Smooth muscle cell (in vitro differentiated cells): ENCODE data around the gene TRPM5. TPM values are rescaled to one million over a fixed set of nuclear protein-coding genes. Genes with fewer than 3 reads are reported as not detected.

ENCODE experiments used
- DNase-seq: peaks from one replicate; lab custom pipeline; 2025; ENCODE audit not compliant: unreplicated experiment; lab: John Stamatoyannopoulos, UW
- H2AFZ ChIP-seq: fragments of 200-600 bp; sonication (generic); 2 replicates; pipeline ENCODE4 v1.6.0; 2016; ENCODE audit warnings: antibody characterized with exemption, low read depth, mild to moderate bottlenecking
- H3F3A ChIP-seq: fragments of 200-600 bp; sonication (generic); 2 replicates; pipeline ENCODE4 v1.6.0; 2017; ENCODE audit warnings: antibody characterized with exemption, low read depth
- H3K27ac ChIP-seq: fragments of 200-600 bp; sonication (generic); 2 replicates; pipeline ENCODE4 v1.5.1; 2016; ENCODE audit warnings: low read depth, mild to moderate bottlenecking
- H3K27me3 ChIP-seq: fragments of 200-600 bp; sonication (generic); 2 replicates; pipeline ENCODE4 v1.6.1; 2016; ENCODE audit warnings: low read depth, mild to moderate bottlenecking
- H3K36me3 ChIP-seq: fragments of 200-600 bp; sonication (generic); 2 replicates; pipeline ENCODE4 v1.5.1; 2016; ENCODE audit warnings: low read depth
- H3K4me1 ChIP-seq: fragments of 200-600 bp; sonication (generic); 2 replicates; pipeline ENCODE4 v1.5.1; 2016; ENCODE audit warnings: low read depth
- H3K4me2 ChIP-seq: fragments of 200-600 bp; sonication (generic); 2 replicates; pipeline ENCODE4 v1.6.0; 2016; ENCODE audit warnings: mild to moderate bottlenecking
- H3K4me3 ChIP-seq: fragments of 200-600 bp; sonication (generic); 2 replicates; pipeline ENCODE4 v1.5.1; 2016; ENCODE audit warnings: mild to moderate bottlenecking
- H3K79me2 ChIP-seq: fragments of 200-600 bp; sonication (generic); 2 replicates; pipeline ENCODE4 v1.6.0; 2016; ENCODE audit warnings: low read depth, mild to moderate bottlenecking
- H3K9ac ChIP-seq: fragments of 200-600 bp; sonication (generic); 2 replicates; pipeline ENCODE4 v1.6.0; 2016; ENCODE audit warnings: low read depth
- H3K9me3 ChIP-seq: fragments of 200-600 bp; sonication (generic); replicated peaks from 2 replicates; pipeline ENCODE4 v1.5.1; 2016; ENCODE audit warnings: low read depth
- H4K20me1 ChIP-seq: fragments of 200-600 bp; sonication (generic); 2 replicates; pipeline ENCODE4 v1.6.0; 2016; ENCODE audit warnings: low read depth
- WGBS: methylation state at CpG from one replicate; pipeline ENCODE4 v1.1.7; 2016; ENCODE audit warnings: low lambda C conversion rate; 5-methylcytosine and 5-hydroxymethylcytosine counted together
- polyA plus RNA-seq: library from polyadenylated mRNA; unstranded; fragments of >200 nt; fragmentation: Nextera tagmentation; extraction: Ambion mirVana; gene quantifications from 2 replicates; pipeline ENCODE4 v1.2.1, GENCODE V29; 2016
- total RNA-seq: library from RNA; depleted of rRNA; stranded (reverse); fragments of >200 nt; gene quantifications from 2 replicates; pipeline ENCODE4 v1.2.3, GENCODE V29; 2014
- TF ChIP-seq, protein P1 (sequence below): fragments of 200-600 bp; sonication (generic); IDR thresholded peaks from 2 replicates; pipeline ENCODE4 v1.5.1; 2017; ENCODE audit warnings: borderline replicate concordance, mild to moderate bottlenecking, antibody characterized with exemption; ENCODE audit not compliant: insufficient read depth, poor library complexity, severe bottlenecking

TRPM5 gene, protein sequence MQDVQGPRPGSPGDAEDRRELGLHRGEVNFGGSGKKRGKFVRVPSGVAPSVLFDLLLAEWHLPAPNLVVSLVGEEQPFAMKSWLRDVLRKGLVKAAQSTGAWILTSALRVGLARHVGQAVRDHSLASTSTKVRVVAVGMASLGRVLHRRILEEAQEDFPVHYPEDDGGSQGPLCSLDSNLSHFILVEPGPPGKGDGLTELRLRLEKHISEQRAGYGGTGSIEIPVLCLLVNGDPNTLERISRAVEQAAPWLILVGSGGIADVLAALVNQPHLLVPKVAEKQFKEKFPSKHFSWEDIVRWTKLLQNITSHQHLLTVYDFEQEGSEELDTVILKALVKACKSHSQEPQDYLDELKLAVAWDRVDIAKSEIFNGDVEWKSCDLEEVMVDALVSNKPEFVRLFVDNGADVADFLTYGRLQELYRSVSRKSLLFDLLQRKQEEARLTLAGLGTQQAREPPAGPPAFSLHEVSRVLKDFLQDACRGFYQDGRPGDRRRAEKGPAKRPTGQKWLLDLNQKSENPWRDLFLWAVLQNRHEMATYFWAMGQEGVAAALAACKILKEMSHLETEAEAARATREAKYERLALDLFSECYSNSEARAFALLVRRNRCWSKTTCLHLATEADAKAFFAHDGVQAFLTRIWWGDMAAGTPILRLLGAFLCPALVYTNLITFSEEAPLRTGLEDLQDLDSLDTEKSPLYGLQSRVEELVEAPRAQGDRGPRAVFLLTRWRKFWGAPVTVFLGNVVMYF (N-terminal part only)
- total RNA-seq (not detected in 2 replicates), polyA plus RNA-seq (0.06 TPM in 1 of 2 replicates, not detected in the other)

DNA sequence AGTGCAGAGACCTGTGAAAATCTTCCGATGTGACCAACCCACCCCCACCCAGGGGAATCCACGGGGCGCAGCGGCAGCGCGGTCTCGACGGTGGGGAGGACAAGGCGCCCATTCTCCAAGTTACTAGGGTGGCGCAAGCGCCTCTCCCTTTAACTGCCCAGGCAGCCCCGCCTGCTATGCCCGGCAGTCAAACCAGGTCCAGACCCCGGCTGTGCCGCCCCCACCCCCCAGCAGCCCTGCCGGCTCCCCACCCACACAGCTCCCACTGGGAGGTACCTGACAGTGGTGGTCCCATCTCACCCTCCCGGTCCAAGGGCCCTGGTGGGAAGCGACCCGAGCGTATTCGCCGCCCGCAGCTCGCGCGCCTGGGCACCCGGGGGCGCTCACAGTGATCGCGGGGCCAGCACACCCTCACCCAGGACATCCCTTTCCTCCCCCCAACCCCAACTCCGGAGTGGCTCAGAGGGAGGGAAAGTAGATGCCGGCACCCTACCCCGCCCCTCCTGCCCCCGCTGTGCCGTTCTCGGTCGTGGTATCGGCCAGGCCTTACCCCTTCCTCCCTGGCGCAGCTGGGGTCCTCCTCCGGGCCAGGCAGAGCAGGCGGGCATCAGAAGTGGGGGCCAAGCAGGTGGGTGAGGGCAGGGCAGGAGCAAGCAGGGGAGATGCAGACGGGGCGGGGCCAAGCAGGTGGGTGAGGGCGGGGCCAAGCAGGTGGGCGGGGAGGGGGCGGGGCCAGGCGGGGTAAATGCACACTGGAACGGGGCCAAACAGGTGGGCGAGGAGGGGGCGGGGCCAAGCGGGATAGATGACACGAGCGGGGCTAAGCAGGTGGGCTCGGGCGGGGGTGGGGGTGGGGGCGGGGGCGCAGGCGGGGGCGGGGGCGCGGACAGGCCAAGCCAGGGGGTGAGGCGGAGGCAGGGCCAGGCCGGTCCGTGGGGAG is at the start of gene TRPM5:
TRPM5 (minus strand) TSS at position 634 of the 940 bp plus-strand sequence. CDS start 21,478 bp downstream, outside the sequence.
- TF ChIP-seq, protein P1, sequence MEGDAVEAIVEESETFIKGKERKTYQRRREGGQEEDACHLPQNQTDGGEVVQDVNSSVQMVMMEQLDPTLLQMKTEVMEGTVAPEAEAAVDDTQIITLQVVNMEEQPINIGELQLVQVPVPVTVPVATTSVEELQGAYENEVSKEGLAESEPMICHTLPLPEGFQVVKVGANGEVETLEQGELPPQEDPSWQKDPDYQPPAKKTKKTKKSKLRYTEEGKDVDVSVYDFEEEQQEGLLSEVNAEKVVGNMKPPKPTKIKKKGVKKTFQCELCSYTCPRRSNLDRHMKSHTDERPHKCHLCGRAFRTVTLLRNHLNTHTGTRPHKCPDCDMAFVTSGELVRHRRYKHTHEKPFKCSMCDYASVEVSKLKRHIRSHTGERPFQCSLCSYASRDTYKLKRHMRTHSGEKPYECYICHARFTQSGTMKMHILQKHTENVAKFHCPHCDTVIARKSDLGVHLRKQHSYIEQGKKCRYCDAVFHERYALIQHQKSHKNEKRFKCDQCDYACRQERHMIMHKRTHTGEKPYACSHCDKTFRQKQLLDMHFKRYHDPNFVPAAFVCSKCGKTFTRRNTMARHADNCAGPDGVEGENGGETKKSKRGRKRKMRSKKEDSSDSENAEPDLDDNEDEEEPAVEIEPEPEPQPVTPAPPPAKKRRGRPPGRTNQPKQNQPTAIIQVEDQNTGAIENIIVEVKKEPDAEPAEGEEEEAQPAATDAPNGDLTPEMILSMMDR = no peak
- peaks cover 76% of the 10 kb centered on the region for H3K27me3 ChIP-seq
- no peak for DNase-seq

DNA sequence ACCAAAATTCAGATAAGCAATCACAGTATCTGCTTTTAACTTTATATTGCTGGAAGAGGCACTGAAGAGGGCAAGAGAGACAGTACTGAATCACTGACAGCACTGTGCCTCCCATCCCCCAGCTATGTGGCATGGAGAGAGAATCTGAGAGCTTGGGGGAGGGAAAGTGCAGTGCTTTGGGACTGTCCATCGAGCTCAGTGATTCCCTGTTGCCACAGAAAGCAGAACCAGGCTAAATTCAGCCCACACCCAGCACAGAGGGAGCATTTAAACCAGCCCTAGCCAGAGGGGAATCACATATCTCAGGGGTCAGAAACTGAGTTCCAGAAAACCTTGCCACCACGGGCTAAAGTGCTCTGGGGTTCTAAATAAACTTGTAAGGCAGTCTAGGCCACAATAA is 44.8 kb upstream of the TRPM5 start:
- H3K9me3 ChIP-seq = peaks cover 15% of the 10 kb centered on the region
- no peak overlapping the region for H3K4me2 ChIP-seq
- no peaks in the 10 kb centered on the region for H3K36me3 ChIP-seq
- H3K27me3 ChIP-seq = peaks cover 18% of the 10 kb centered on the region
- no peaks in the 10 kb centered on the region for H3F3A ChIP-seq
- H3K9ac ChIP-seq = no peak overlapping the region
- DNase-seq = no peak
- H3K79me2 ChIP-seq = no peaks in the 10 kb centered on the region
- TF ChIP-seq, protein P1 = no peak
- no peaks in the 10 kb centered on the region for H4K20me1 ChIP-seq
- no peaks in the 10 kb centered on the region for H3K4me1 ChIP-seq
- H2AFZ ChIP-seq = no peak overlapping the region
- no peak overlapping the region for H3K4me3 ChIP-seq
- H3K27ac ChIP-seq = no peak overlapping the region
- WGBS = 45% methylated on average over 2 of the region's 2 CpGs

More for the DNA sequence above, at the start of gene TRPM5:
- no peaks in the 10 kb centered on the region for H3F3A ChIP-seq
- WGBS = 26% methylated on average over 25 of the region's 64 CpGs
- no peak within 1 kb of the TSS for H3K27ac ChIP-seq
- no peaks in the 10 kb centered on the region for H3K9me3 ChIP-seq
- no peak within 1 kb of the TSS for H2AFZ ChIP-seq
- no peak within 1 kb of the TSS for H3K9ac ChIP-seq
- peak within 1 kb of the TSS; percentile 23 for H3K4me3 ChIP-seq
- H4K20me1 ChIP-seq = no peaks in the 10 kb centered on the region
- peak within 1 kb of the TSS; percentile 36 for H3K4me2 ChIP-seq
- no peaks in the 10 kb centered on the region for H3K4me1 ChIP-seq
- H3K36me3 ChIP-seq = no peaks in the 10 kb centered on the region
- no peaks in the 10 kb centered on the region for H3K79me2 ChIP-seq

DNA sequence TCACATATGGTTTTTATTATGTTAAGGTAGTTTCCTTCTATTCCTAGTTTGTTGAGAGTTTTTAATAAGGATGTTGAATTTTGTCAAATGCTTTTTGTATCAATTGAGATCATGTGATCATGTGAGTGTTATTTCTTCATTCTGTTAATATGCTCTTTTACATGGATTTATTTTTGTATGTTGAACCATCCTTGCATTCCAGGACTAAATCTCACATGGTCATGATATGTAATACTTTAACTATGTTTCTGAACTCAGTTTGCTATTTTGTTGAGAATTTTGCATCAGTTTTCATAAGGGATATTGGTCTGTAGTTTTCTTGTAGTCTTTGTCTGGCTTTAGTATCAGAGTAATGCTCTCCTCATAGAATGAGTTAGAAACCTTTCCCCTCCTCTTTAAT is 43.7 kb upstream of the TRPM5 start:
- Histone ChIP-seq H3K27me3 (peaks cover 23% of the 10 kb centered on the region), H3K4me1 (no peaks in the 10 kb centered on the region), H4K20me1 (no peaks in the 10 kb centered on the region), H3F3A (no peaks in the 10 kb centered on the region), H3K9ac (no peak overlapping the region), H3K27ac (no peak overlapping the region), H3K79me2 (no peaks in the 10 kb centered on the region), H3K9me3 (peaks cover 15% of the 10 kb centered on the region), H2AFZ (no peak overlapping the region), H3K4me3 (no peak overlapping the region), H3K4me2 (no peak overlapping the region), H3K36me3 (no peaks in the 10 kb centered on the region)
- TF ChIP-seq, protein P1 = no peak
- DNase-seq = no peak
